Measurements from ENCODE around the gene STMP1. TPM values are rescaled to one million over a fixed set of nuclear protein-coding genes. Genes with fewer than 3 reads are reported as not detected.

The STMP1 gene
- total and polyA plus RNA-seq, 2 of the 8 experiments (the other 6 are each of a cell fraction or from before 2014, with no cell fraction given), result 22.7 to 36.7 TPM

DNA sequence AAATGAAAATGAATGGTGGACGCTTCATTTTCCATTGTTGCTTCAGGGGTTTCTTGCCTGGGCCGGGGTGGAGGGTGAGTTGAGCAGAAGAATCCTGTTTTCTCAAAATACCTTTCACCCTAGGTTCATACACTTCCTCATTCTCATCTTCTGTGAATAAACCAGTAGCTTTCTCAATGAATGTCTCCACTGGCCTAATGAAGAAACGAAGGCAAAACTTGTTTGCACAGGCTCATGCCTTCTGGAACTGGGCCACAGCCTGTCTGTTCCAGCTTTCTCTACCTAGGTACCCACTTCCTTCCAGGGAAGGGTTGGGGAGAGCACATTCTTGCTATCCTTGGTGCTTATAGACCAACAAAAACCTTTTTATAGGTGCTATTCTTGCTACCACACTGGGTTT lies 21.3 kb downstream of the STMP1 start:
- FAIRE-seq (no peak), DNase-seq (ENCODE audit: low read depth in 1 of 2, low spot score in 2 of 2) (no peak)
- no peak overlapping the region for H3K56ac ChIP-seq (replicated peaks; ENCODE audit: insufficient read length, low read depth, low read length)
- H3K79me1 ChIP-seq (ENCODE audit: low read depth, low read length), result peaks cover 8% of the 10 kb centered on the region
- WGBS, 2 experiments (ENCODE audit: extremely low coverage in 1 of 2, insufficient coverage in 1 of 2, insufficient read length in 1 of 2, insufficient replicate concordance in 2 of 2, low coverage in 1 of 2, low lambda C conversion rate in 2 of 2, missing lambda C conversion rate in 1 of 2), result 96% methylated on average over 3 of the region's 3 CpGs; no CpG with 5 or more reads in 1 of the 2 experiments
- no peak overlapping the region for H3K9ac ChIP-seq (replicated peaks in 1 of 4; ENCODE audit: extremely low read depth in 1 of 4, low read depth in 3 of 4, low read length in 3 of 4)
- H2BK5ac ChIP-seq (ENCODE audit: low read depth, low read length), result no peak overlapping the region
- no peak overlapping the region for H2AFZ ChIP-seq (ENCODE audit: low read length)
- no peak overlapping the region for H2BK20ac ChIP-seq (ENCODE audit: low read length)
- H3K18ac ChIP-seq (ENCODE audit: extremely low read depth, low read length), result no peak overlapping the region
- H3K79me2 ChIP-seq (ENCODE audit: control insufficient read depth in 1 of 2, insufficient read depth in 2 of 2, low read length in 2 of 2), result no peaks in the 10 kb centered on the region; a peak in 1 of 4 replicates
- no peak for TF ChIP-seq SIX5 (IDR thresholded peaks at IDR 0.05; ENCODE audit: low read depth, low read length)
- TF ChIP-seq TEAD4 (IDR thresholded peaks at IDR 0.05; ENCODE audit: low read depth, low read length), result no peak
- no peak for TF ChIP-seq KDM1A (IDR thresholded peaks at IDR 0.05; ENCODE audit: borderline replicate concordance, low read length)
- TF ChIP-seq TBP (IDR thresholded peaks at IDR 0.05; ENCODE audit: low read depth, low read length), result no peak
- TF ChIP-seq, protein P1, sequence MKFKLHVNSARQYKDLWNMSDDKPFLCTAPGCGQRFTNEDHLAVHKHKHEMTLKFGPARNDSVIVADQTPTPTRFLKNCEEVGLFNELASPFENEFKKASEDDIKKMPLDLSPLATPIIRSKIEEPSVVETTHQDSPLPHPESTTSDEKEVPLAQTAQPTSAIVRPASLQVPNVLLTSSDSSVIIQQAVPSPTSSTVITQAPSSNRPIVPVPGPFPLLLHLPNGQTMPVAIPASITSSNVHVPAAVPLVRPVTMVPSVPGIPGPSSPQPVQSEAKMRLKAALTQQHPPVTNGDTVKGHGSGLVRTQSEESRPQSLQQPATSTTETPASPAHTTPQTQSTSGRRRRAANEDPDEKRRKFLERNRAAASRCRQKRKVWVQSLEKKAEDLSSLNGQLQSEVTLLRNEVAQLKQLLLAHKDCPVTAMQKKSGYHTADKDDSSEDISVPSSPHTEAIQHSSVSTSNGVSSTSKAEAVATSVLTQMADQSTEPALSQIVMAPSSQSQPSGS (IDR thresholded peaks at IDR 0.05; ENCODE audit: low read length), result no peak
- TF ChIP-seq ZNF274 (IDR thresholded peaks at IDR 0.05; ENCODE audit: borderline replicate concordance, extremely low read depth, low read length), result no peak
- no peak for TF ChIP-seq NRF1 (IDR thresholded peaks at IDR 0.05; ENCODE audit: low read depth, low read length)
- TF ChIP-seq HDAC2 (IDR thresholded peaks at IDR 0.05; ENCODE audit: borderline replicate concordance in 1 of 2, low read depth in 2 of 2, low read length in 2 of 2), result no peak
- H3K23me2 ChIP-seq (ENCODE audit: low read depth, low read length), result no peaks in the 10 kb centered on the region
- CTCF ChIA-PET (ENCODE audit: partially characterized antibody), result interaction anchor here (1.4 to 5.9 kb wide), 4 partner anchors 11 to 60 kb away, joined by 7 to 89 read pairs (median 10); no protein-coding TSS in a partner anchor
- H2AK5ac ChIP-seq (ENCODE audit: low read depth, low read length), result no peak overlapping the region
- H3K36me3 ChIP-seq (ENCODE audit: control insufficient read depth in 2 of 4, insufficient read depth in 4 of 4, low read length in 3 of 4), result peaks cover 0 to 9% (median under 1%) of the 10 kb centered on the region in 4 experiments; a peak in 3 of 8 replicates
- H3K14ac ChIP-seq (ENCODE audit: insufficient read length), result no peak overlapping the region
- H2BK12ac ChIP-seq (ENCODE audit: low read depth, low read length), result no peak overlapping the region
- no peak overlapping the region for H4K8ac ChIP-seq (ENCODE audit: extremely low read depth, insufficient read depth, low read length)
- no peaks in the 10 kb centered on the region for H3K27me3 ChIP-seq (replicated peaks in 1 of 4; ENCODE audit: control insufficient read depth in 3 of 4, extremely low read depth in 1 of 4, insufficient read depth in 3 of 4, low read length in 3 of 4)
- H3K23ac ChIP-seq (ENCODE audit: insufficient read length), result no peak overlapping the region
- H3K4me3 ChIP-seq (ENCODE audit: extremely low read depth in 1 of 4, insufficient read depth in 2 of 4, low read depth in 3 of 4, low read length in 4 of 4), result no peak overlapping the region
- H4K20me1 ChIP-seq (replicated peaks in 1 of 2; ENCODE audit: control insufficient read depth in 1 of 2, insufficient read depth in 2 of 2, low read length in 2 of 2), result peaks cover 0 to 11% of the 10 kb centered on the region in 2 experiments
- H3K4me1 ChIP-seq (replicated peaks in 1 of 4; ENCODE audit: control insufficient read depth in 3 of 4, insufficient read depth in 4 of 4, low read length in 3 of 4), result peaks cover 0 to 3% (median 0%) of the 10 kb centered on the region in 4 experiments; a peak in 2 of 7 replicates
- H2BK120ac ChIP-seq (replicated peaks; ENCODE audit: low read depth, low read length), result no peak overlapping the region
- POLR2A ChIA-PET (ENCODE audit: partially characterized antibody), result interaction anchor here (1.5 kb wide), 1 partner anchor 21 kb away, joined by 4 read pairs; the partner anchor contains the start of gene STMP1
- H3K4ac ChIP-seq (replicated peaks; ENCODE audit: insufficient read length, low read depth, low read length), result no peak overlapping the region
- no peak overlapping the region for H4K5ac ChIP-seq (ENCODE audit: insufficient read length, low read depth, low read length)
- H3K27ac ChIP-seq (ENCODE audit: low read depth, low read length), result no peak overlapping the region
- H3K9me3 ChIP-seq (ENCODE audit: insufficient read depth in 2 of 2, low read depth in 1 of 2, low read length in 1 of 2), result no peaks in the 10 kb centered on the region
- H4K91ac ChIP-seq (replicated peaks; ENCODE audit: insufficient read length, low read length), result no peak overlapping the region
- no peak overlapping the region for H2BK15ac ChIP-seq (ENCODE audit: low read length)
- no peak overlapping the region for H3K4me2 ChIP-seq (ENCODE audit: insufficient read depth in 1 of 2, low read depth in 2 of 2, low read length in 2 of 2)

Measured in H1 (cell line).